ENCODE measurements around the gene PRDM16. TPM values are rescaled to one million over a fixed set of nuclear protein-coding genes. Genes with fewer than 3 reads are reported as not detected.

Gene PRDM16
- total RNA-seq, 2 experiments from 2014 or later = 0.05 to 0.20 TPM

DNA sequence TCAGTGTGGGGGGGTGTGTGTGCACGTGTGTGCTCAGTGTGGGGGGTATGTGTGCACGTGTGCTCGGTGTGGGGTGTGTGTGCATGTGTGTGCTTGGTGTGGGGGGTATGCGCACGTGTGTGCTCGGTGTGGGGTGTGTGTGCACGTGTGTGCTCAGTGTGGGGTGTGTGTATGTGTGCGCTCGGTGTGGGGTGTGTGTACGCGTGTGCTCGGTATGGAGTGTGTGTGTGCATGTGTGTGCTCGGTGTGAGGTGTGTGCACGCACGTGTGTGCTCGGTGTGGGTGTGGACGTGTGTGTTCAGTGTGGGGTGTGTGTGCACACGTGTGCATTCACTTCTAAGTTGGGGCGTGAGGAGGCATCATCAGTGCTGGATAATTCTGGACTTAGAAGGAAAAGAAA lies 77.9 kb downstream of the PRDM16 start:
- intact Hi-C loops (cut with micrococcal nuclease) = no loop called here
- H3K27ac Mint-ChIP-seq = no peak overlapping the region
- H3K4me3 Mint-ChIP-seq = no peak overlapping the region
- CTCF ChIA-PET = no interaction called here
- DNase-seq = no peak
- H3K36me3 Mint-ChIP-seq (ENCODE audit: low read depth) = no peaks in the 10 kb centered on the region
- no peaks in the 10 kb centered on the region for H3K27me3 Mint-ChIP-seq (ENCODE audit: low read depth)
- H3K4me1 Mint-ChIP-seq (ENCODE audit: low read depth) = no peaks in the 10 kb centered on the region
- peaks cover 2% of the 10 kb centered on the region for H3K9me3 Mint-ChIP-seq

DNA sequence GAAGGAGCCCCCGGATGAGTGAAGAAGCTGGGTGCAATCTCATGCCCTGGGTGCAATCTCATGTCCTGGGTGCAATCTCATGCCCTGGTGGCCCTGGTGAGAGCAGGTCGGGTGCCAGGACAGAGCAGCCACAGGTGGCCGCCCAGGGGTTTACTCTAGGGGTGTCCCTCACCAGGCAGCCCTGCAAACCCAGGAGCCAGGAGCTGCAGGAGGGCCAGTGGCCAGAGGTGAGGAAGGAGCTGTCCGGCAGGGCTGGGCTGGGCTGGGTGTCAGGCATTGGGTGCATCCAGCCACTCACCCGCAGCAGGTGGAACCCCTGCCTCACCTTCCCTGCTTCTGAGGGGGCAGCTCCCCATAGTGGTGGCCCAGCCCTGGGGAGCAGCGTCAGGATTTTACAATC lies 79.2 kb downstream of the PRDM16 start:
- no peaks in the 10 kb centered on the region for H3K27me3 Mint-ChIP-seq (ENCODE audit: low read depth)
- H3K4me3 Mint-ChIP-seq = no peak overlapping the region
- peaks cover 2% of the 10 kb centered on the region for H3K9me3 Mint-ChIP-seq
- DNase-seq = no peak
- H3K27ac Mint-ChIP-seq = no peak overlapping the region
- CTCF ChIA-PET = no interaction called here
- intact Hi-C loops (cut with micrococcal nuclease) = no loop called here
- no peaks in the 10 kb centered on the region for H3K4me1 Mint-ChIP-seq (ENCODE audit: low read depth)
- H3K36me3 Mint-ChIP-seq (ENCODE audit: low read depth) = no peaks in the 10 kb centered on the region

DNA sequence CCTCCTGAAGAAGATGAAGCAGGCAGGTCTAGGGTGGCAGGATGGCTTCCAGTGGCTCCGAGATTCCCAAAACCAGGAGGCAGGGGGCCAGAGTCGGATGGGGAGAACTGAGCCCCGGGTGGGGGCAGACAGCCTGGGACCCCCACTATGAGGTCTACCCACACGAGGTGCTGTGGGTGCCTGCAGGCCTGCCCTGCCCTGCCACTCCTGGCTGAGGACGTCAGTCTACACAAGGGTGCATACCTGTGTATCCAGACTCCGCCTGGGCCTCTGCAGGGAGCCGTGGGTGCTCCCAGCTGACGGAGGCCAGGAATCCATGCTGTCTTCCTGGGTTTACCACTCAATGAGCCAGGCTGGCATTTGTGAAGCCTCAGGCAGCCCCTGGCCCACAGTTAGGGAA lies 80.3 kb downstream of the PRDM16 start:
- H3K27me3 Mint-ChIP-seq (ENCODE audit: low read depth) = no peaks in the 10 kb centered on the region
- CTCF ChIA-PET = no interaction called here

DNA sequence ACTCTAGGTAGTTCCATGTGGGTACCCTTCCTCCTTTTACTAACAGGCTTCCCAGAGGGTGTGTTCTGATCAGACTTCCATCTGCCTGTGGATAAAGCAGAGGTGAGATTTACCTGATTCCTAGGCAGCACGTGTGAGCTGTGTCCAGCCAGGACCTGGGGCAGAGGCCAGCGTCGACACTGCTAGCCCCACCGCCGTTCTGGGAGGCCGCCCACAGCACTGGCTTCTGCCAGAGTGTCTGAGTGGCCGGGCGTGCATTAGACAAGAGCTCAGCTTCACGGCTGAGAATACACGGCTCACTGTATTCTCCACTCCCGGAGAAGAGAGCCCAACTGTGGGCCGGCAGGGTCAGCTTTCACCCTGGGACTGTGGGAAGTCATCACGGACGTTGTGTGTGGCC lies 82.5 kb downstream of the PRDM16 start:
- H3K4me1 Mint-ChIP-seq (ENCODE audit: low read depth) = no peaks in the 10 kb centered on the region
- CTCF ChIA-PET = no interaction called here
- H3K27me3 Mint-ChIP-seq (ENCODE audit: low read depth) = peaks cover 15% of the 10 kb centered on the region

More for the DNA sequence above, 80.3 kb downstream of the PRDM16 start:
- no peak for DNase-seq
- no peaks in the 10 kb centered on the region for H3K4me1 Mint-ChIP-seq (ENCODE audit: low read depth)
- H3K4me3 Mint-ChIP-seq = no peak overlapping the region
- intact Hi-C loops (cut with micrococcal nuclease) = no loop called here
- H3K27ac Mint-ChIP-seq = no peak overlapping the region
- H3K9me3 Mint-ChIP-seq = peaks cover 2% of the 10 kb centered on the region
- no peaks in the 10 kb centered on the region for H3K36me3 Mint-ChIP-seq (ENCODE audit: low read depth)

DNA sequence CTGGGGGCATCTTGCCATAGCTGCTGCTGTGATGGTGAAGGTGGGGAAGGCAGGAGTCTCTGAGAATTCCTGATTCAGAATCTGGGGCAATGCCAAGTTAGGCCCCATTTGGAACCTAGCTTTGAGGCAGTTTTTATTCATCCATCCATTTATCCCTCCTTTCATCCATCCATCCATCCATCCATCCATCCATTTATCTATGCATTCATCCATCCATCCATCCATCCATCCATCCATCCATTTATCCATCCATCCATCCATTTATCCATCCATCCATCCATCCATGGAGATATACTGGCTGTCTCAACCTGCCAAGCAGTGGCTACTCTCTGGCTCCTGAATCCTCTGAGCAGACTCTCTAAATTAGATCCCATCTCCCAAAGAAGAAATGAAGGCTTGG lies 83.1 kb downstream of the PRDM16 start:
- Mint-ChIP-seq H3K4me1 (ENCODE audit: low read depth) (no peaks in the 10 kb centered on the region), H3K4me3 (no peak overlapping the region), H3K36me3 (ENCODE audit: low read depth) (no peaks in the 10 kb centered on the region), H3K27ac (no peak overlapping the region), H3K27me3 (ENCODE audit: low read depth) (peaks cover 16% of the 10 kb centered on the region), H3K9me3 (no peaks in the 10 kb centered on the region)
- intact Hi-C loops (cut with micrococcal nuclease) = no loop called here
- CTCF ChIA-PET = no interaction called here
- no peak for DNase-seq

More for the DNA sequence above, 82.5 kb downstream of the PRDM16 start:
- H3K9me3 Mint-ChIP-seq = peaks cover 2% of the 10 kb centered on the region
- H3K4me3 Mint-ChIP-seq = no peak overlapping the region
- DNase-seq = no peak
- intact Hi-C loops (cut with micrococcal nuclease) = no loop called here
- H3K27ac Mint-ChIP-seq = no peak overlapping the region
- H3K36me3 Mint-ChIP-seq (ENCODE audit: low read depth) = no peaks in the 10 kb centered on the region

DNA sequence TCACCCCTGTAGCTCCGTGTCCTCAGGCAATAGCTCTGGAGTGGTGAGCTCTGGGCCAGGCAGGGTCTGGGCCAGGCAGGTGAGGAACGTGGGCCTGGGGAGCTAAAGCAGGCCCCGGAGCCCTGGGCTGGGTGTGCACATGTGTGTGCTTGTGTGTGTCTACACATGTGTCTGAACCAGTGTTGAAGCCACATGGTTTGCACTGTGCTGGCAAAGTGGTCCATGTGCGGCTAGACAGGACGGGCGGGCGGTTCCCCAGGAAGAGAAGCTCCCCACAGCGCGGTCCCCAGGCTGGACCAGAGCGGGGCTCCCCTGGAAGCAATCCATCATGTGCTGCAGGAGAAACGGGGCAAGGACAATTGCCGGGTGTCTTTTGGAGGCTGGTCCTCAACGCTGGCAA lies 84.2 kb downstream of the PRDM16 start:
- peaks cover 16% of the 10 kb centered on the region for H3K27me3 Mint-ChIP-seq (ENCODE audit: low read depth)
- no peak overlapping the region for H3K27ac Mint-ChIP-seq
- no peak for DNase-seq
- H3K4me1 Mint-ChIP-seq (ENCODE audit: low read depth) = no peaks in the 10 kb centered on the region
- intact Hi-C loops (cut with micrococcal nuclease) = no loop called here
- CTCF ChIA-PET = no interaction called here
- H3K9me3 Mint-ChIP-seq = no peaks in the 10 kb centered on the region
- no peaks in the 10 kb centered on the region for H3K36me3 Mint-ChIP-seq (ENCODE audit: low read depth)
- H3K4me3 Mint-ChIP-seq = no peak overlapping the region

DNA sequence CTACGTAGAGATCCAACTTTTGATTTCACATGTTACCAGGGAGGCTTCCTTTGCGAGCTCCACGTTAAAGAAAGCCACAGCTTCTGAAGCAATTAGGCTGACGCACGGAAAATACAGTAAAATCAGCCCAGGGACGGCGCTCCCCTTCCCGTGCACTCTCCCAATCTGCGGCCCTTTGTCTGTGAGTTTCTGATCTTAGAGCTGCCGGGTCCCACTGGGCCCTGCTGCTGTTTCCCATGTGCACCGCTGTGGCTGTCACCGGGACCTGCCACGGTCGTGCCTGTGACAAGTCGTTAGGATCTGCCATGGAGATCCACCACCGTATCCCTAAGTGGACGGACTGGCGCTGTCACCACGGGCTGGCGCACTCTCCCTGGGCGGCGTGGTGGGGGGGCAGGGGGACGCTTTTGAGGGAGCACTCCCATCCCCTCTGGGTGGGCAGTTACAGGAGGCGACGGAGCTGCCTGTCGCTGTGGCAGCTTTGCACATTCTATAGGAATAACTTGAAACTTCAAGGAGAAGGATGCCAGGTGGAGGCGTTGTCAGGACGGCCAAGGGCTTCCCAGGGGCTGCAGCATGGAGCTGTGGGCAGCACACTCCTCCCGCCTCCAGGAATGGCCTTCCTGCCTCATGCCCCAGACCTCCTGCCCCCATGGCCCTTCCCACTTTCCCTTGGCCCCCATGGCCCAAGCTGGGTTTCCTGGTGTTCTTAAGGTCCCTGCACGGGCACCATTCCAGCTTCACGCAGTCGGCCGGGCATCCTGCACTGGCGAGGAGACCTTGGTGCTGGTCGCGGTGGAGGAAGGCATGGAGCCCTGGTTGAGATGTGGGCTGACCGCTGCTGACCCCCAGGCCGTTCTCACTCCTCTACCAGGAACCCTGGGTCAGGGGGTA lies 85.1 kb downstream of the PRDM16 start:
- Mint-ChIP-seq H3K36me3 (ENCODE audit: low read depth) (no peaks in the 10 kb centered on the region), H3K27me3 (ENCODE audit: low read depth) (peaks cover 16% of the 10 kb centered on the region), H3K4me3 (no peak overlapping the region), H3K4me1 (ENCODE audit: low read depth) (no peaks in the 10 kb centered on the region), H3K27ac (no peak overlapping the region), H3K9me3 (no peaks in the 10 kb centered on the region)
- CTCF ChIA-PET = no interaction called here
- DNase-seq = no peak
- intact Hi-C loops (cut with micrococcal nuclease) = no loop called here

DNA sequence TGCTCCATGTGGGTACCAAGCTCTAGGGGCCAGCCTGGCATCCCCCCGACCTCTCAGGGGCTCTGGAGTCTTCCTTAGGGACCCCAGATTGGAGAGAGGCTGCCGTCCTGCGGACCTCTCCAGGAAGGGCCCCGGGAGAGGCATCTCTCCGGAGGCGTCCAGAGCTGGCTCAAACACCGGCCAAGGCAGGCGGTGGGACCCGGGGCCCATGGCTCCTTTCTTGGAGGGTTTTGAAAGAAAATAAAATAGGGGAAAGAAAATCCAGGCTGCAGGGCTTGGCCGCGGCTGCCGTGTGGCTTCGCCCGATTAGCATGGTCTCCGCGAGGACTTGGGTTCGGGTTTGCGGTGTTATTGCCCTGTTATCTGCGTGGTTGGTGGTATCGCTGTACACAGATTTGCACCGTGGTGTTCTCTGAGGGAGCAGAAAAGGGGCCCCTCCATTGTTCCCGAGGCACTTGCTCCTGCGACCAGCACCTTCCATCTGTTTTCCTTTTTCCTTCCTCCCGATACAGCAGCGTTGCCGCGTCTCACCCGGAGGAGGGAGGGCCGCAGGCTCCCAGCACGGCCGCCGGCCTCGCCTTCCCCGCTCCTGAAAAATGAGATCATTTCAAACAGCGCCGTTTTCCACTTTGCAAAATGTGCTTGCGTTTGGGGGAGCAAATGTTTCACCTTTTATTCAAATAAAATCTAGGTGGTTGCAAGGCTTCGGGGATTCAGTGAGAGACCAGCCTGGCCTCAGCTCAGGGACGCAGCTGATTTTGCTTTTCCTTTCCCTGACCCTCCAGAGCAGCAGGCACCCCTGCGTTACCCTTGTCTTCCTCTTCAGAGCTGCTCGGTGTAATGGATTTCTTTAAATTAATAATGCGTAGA lies 86.3 kb downstream of the PRDM16 start:
- H3K4me3 Mint-ChIP-seq = no peak overlapping the region
- no peak for DNase-seq
- no peaks in the 10 kb centered on the region for H3K9me3 Mint-ChIP-seq
- intact Hi-C loops (cut with micrococcal nuclease) = no loop called here
- H3K4me1 Mint-ChIP-seq (ENCODE audit: low read depth) = no peaks in the 10 kb centered on the region
- no peaks in the 10 kb centered on the region for H3K36me3 Mint-ChIP-seq (ENCODE audit: low read depth)
- peaks cover 16% of the 10 kb centered on the region for H3K27me3 Mint-ChIP-seq (ENCODE audit: low read depth)
- no peak overlapping the region for H3K27ac Mint-ChIP-seq
- CTCF ChIA-PET = no interaction called here

DNA sequence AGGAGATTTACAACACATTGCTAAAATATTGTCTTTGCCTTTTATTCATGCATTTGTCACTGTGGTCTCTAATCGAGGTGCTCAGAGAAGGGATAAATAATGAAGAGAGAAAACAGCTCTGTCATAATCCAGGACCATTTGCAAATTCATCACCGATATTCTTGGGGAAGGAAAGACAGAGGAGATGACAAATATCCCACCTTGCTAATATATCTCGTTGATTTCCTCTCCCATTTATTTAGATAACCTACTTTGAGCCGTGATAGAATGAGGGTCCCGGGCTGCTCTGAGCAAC lies 86.9 kb downstream of the PRDM16 start:
- Mint-ChIP-seq H3K4me3 (no peak overlapping the region), H3K9me3 (no peaks in the 10 kb centered on the region), H3K36me3 (ENCODE audit: low read depth) (no peaks in the 10 kb centered on the region), H3K4me1 (ENCODE audit: low read depth) (peaks cover 3% of the 10 kb centered on the region), H3K27ac (no peak overlapping the region), H3K27me3 (ENCODE audit: low read depth) (peaks cover 16% of the 10 kb centered on the region)
- CTCF ChIA-PET = no interaction called here
- DNase-seq = no peak
- intact Hi-C loops (cut with micrococcal nuclease) = no loop called here

DNA sequence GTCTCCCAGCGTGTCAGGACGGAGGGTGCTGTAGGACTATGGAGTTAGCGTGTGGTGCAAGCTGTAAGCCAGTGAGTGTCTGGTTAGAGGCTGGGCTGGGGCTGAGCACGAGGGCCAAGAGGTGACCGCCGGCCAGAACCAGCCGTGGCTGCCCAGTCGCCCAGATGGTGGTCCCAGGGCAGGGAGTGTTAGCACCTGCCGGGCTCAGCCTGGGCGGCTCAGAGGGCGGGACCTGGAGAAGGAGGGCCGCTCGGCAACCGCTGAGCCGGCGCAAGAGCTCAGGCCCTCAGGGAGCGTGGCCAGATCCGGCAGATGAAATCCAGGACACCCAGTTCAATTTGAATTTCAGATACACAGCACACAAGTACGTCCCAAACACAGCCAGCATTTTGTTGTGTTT lies 87.9 kb downstream of the PRDM16 start:
- Mint-ChIP-seq H3K4me3 (no peak overlapping the region), H3K27ac (no peak overlapping the region), H3K27me3 (ENCODE audit: low read depth) (peaks cover 16% of the 10 kb centered on the region), H3K4me1 (ENCODE audit: low read depth) (peaks cover 8% of the 10 kb centered on the region), H3K36me3 (ENCODE audit: low read depth) (no peaks in the 10 kb centered on the region), H3K9me3 (no peaks in the 10 kb centered on the region)
- CTCF ChIA-PET = no interaction called here
- no peak for DNase-seq
- intact Hi-C loops (cut with micrococcal nuclease) = no loop called here

DNA sequence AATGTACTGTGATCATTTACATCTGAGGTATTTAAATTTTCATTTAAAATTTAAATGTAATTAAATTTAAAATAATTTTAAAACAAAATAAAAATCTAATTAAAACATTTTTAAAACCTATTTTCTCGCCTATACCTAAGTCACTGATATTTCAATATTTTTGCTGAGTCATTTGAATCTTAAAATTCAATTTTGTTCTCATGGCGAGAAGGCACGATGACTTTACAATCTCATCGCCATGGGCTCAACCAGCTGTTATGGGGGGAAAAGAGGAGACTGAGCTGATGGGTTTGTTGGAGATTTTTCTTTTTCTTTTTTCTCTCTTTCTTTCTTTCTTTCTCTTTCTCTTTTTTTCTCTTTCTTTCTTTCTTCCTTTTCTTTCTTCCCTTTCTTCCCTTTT lies 89.3 kb downstream of the PRDM16 start:
- Mint-ChIP-seq H3K9me3 (no peaks in the 10 kb centered on the region), H3K36me3 (ENCODE audit: low read depth) (no peaks in the 10 kb centered on the region), H3K4me1 (ENCODE audit: low read depth) (peaks cover 8% of the 10 kb centered on the region), H3K4me3 (no peak overlapping the region), H3K27ac (no peak overlapping the region), H3K27me3 (ENCODE audit: low read depth) (peaks cover 16% of the 10 kb centered on the region)
- DNase-seq = no peak
- intact Hi-C loops (cut with micrococcal nuclease) = no loop called here
- CTCF ChIA-PET = no interaction called here

DNA sequence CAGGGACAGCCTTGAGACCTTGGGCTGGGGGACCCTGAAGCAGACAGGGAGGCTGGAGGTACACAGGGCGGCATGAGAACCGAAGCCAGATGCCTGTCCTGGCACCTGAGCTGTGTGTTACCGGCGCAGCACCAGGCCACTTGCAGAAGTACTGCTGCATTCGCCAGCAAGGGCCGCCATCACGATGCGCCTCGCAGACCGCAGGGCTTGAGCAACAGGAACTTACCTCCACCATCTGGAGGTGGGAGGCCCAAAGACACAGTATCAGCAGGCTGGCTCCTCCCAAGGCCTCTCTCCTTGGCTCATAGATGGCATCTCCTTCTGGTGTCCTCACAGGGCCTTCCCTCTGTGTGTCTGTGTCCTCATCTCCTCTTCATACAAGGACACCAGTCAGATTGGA lies 90.1 kb downstream of the PRDM16 start:
- Mint-ChIP-seq H3K27ac (no peak overlapping the region), H3K36me3 (ENCODE audit: low read depth) (no peaks in the 10 kb centered on the region), H3K9me3 (no peaks in the 10 kb centered on the region), H3K27me3 (ENCODE audit: low read depth) (peaks cover 16% of the 10 kb centered on the region), H3K4me1 (ENCODE audit: low read depth) (peaks cover 8% of the 10 kb centered on the region), H3K4me3 (no peak overlapping the region)
- CTCF ChIA-PET = interaction anchor here (0.6 kb wide), 1 partner anchor 1308 kb away, joined by 3 read pairs; no protein-coding TSS in a partner anchor
- intact Hi-C loops (cut with micrococcal nuclease) = no loop called here
- DNase-seq = no peak

DNA sequence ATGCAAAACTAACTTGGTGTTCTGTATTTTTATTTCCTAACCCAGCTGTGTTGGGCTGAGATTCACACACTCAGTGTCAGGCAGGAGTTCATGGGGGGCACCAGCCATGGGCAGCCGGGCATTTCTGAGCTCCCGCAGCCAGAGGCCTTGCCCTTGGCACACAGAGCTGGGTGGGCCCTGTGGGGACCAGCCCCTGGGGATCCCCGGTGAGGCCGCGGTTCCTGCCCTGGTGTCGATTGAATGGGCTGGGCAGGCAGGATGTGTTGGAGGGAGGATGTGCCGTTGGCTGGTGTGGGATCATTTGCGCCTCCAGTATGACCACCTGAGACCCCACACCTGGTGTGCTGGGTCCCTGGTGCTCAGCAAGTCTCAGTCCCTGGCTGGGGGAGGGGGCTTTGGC lies 91.0 kb downstream of the PRDM16 start:
- intact Hi-C loops (cut with micrococcal nuclease) = loop anchor here (10.0 kb wide), 1 partner anchor 125 kb away; no protein-coding TSS in a partner anchor
- Mint-ChIP-seq H3K27ac (no peak overlapping the region), H3K27me3 (ENCODE audit: low read depth) (peaks cover 14% of the 10 kb centered on the region), H3K9me3 (no peaks in the 10 kb centered on the region), H3K4me3 (no peak overlapping the region), H3K4me1 (ENCODE audit: low read depth) (peaks cover 8% of the 10 kb centered on the region), H3K36me3 (ENCODE audit: low read depth) (no peaks in the 10 kb centered on the region)
- CTCF ChIA-PET = no interaction called here
- DNase-seq = no peak

Measured in activated naive CD4-positive, alpha-beta T cell treated with anti-CD3 and anti-CD28 coated beads for 36 hours (primary cell).